PC-9 (cell line): Measurements from ENCODE around the gene LRATD1. TPM values are rescaled to one million over a fixed set of nuclear protein-coding genes. Genes with fewer than 3 reads are reported as not detected.

Source experiments
- BruUV-seq: library from RNA; stranded (reverse); fragments of 400-500 nt; replicated peaks from 2 replicates; lab custom pipeline; 2021; lab: Mats Ljungman, UMichigan
- CTCF ChIA-PET: fragments of 300-600 bp; sonication (Branson Sonifier 250); formaldehyde crosslinking; loops from one replicate; lab custom pipeline; 2022; ENCODE audit warnings: antibody characterized with exemption; lab: Charles Lee
- POLR2A ChIA-PET: fragments of 300-600 bp; sonication (Branson Sonifier 250); formaldehyde crosslinking; loops from one replicate; lab custom pipeline; 2022; ENCODE audit warnings: antibody characterized with exemption; ENCODE audit not compliant: unreplicated experiment; lab: Charles Lee
- DNase-seq, 2 experiments: peaks; one replicate each; pipeline versions ENCODE4 v3.0.0 to v3.0.0-alpha.2; 2015 to 2022; ENCODE audit warnings: mixed read lengths in 1 of 2
- H2AFZ ChIP-seq: fragments of 200-600 bp; sonication (generic); 2 replicates; pipeline ENCODE4 v1.8.1; 2017; ENCODE audit warnings: antibody characterized with exemption
- H3F3A ChIP-seq: fragments of 200-600 bp; sonication (generic); 2 replicates; pipeline ENCODE4 v1.8.1; 2017; ENCODE audit warnings: antibody characterized with exemption, mild to moderate bottlenecking, low read depth; ENCODE audit not compliant: insufficient read depth
- H3K27ac ChIP-seq: fragments of 200-600 bp; sonication (generic); 2 replicates; pipeline ENCODE4 v1.6.1; 2016; ENCODE audit warnings: mixed run types
- H3K27me3 ChIP-seq: fragments of 200-600 bp; sonication (generic); 2 replicates; pipeline ENCODE4 v1.6.1; 2016; ENCODE audit warnings: low read depth, mixed run types; ENCODE audit not compliant: insufficient read depth
- H3K36me3 ChIP-seq: fragments of 200-600 bp; sonication (generic); 2 replicates; pipeline ENCODE4 v1.6.1; 2016; ENCODE audit warnings: low read depth, mixed run types
- H3K4me1 ChIP-seq: fragments of 200-600 bp; sonication (generic); replicated peaks from 2 replicates; pipeline ENCODE4 v1.6.1; 2016; ENCODE audit warnings: mixed run types; ENCODE audit not compliant: insufficient read depth
- H3K4me2 ChIP-seq: fragments of 200-600 bp; sonication (generic); 2 replicates; pipeline ENCODE4 v1.6.1; 2017; ENCODE audit warnings: mixed run types
- H3K4me3 ChIP-seq: fragments of 200-600 bp; sonication (generic); 2 replicates; pipeline ENCODE4 v1.6.1; 2016; ENCODE audit warnings: mixed run types
- H3K79me2 ChIP-seq: fragments of 200-600 bp; sonication (generic); 2 replicates; pipeline ENCODE4 v1.6.1; 2017; ENCODE audit warnings: low read depth, mixed run types
- H3K9me2 ChIP-seq: fragments of 200-600 bp; sonication (generic); 2 replicates; pipeline ENCODE4 v1.8.1; 2017; ENCODE audit warnings: mild to moderate bottlenecking; ENCODE audit not compliant: insufficient read depth
- H3K9me3 ChIP-seq: fragments of 200-600 bp; sonication (generic); 2 replicates; pipeline ENCODE4 v1.8.1; 2016; ENCODE audit warnings: low read depth; ENCODE audit not compliant: insufficient read depth
- H4K20me1 ChIP-seq: fragments of 200-600 bp; sonication (generic); 2 replicates; pipeline ENCODE4 v1.8.1; 2017; ENCODE audit not compliant: insufficient read depth
- CTCF ChIP-seq: fragments of 200-600 bp; sonication (generic); conservative IDR thresholded peaks from 2 replicates; pipeline ENCODE4 v1.6.1; 2017; ENCODE audit warnings: mixed run types, antibody characterized with exemption, mild to moderate bottlenecking, moderate library complexity
- EZH2 ChIP-seq: fragments of 200-600 bp; sonication (generic); IDR thresholded peaks from 2 replicates; pipeline ENCODE4 v1.8.0; 2017; ENCODE audit warnings: antibody characterized with exemption, low read depth
- intact Hi-C: fragments of 100-400 bp; cut with micrococcal nuclease; formaldehyde crosslinking; loops from one replicate; pipeline ENCODE4 v1.10.0; 2022; ENCODE audit not compliant: unreplicated experiment
- total RNA-seq: library from RNA; stranded (reverse); gene quantifications from 2 replicates; pipeline ENCODE4 v1.2.3, GENCODE V29; 2021

Gene LRATD1
- total RNA-seq, 1 experiment from 2014 or later = 3.8 TPM

- ChIA-PET POLR2A (no interaction called here), CTCF (no interaction called here)
- H3K27ac ChIP-seq = no peak overlapping the region
- H4K20me1 ChIP-seq = no peaks in the 10 kb centered on the region
- no peaks in the 10 kb centered on the region for H3F3A ChIP-seq
- no peak overlapping the region for H3K4me2 ChIP-seq
- H3K27me3 ChIP-seq = no peaks in the 10 kb centered on the region
- TF ChIP-seq CTCF = no peak
- no peak for TF ChIP-seq EZH2
- H3K36me3 ChIP-seq = no peaks in the 10 kb centered on the region
- BruUV-seq = no TSS peak
- no peaks in the 10 kb centered on the region for H3K79me2 ChIP-seq
- H3K9me2 ChIP-seq = no peaks in the 10 kb centered on the region
- intact Hi-C loops = no loop called here
- no peaks in the 10 kb centered on the region for H3K9me3 ChIP-seq
- no peak overlapping the region for H3K4me3 ChIP-seq
- no peaks in the 10 kb centered on the region for H3K4me1 ChIP-seq
- H2AFZ ChIP-seq = no peak overlapping the region
- DNase-seq = no peak
Observed at GRCh38 chr2:14615121-14615520, 17.4 kb upstream of the LRATD1 start.

- intact Hi-C loops = no loop called here
- no peaks in the 10 kb centered on the region for H3K9me2 ChIP-seq
- H3K4me2 ChIP-seq = no peak overlapping the region
- no peaks in the 10 kb centered on the region for H3K36me3 ChIP-seq
- CTCF ChIA-PET = no interaction called here
- H3K79me2 ChIP-seq = no peaks in the 10 kb centered on the region
- H2AFZ ChIP-seq = no peak overlapping the region
- H3K4me3 ChIP-seq = no peak overlapping the region
- H3K9me3 ChIP-seq = no peaks in the 10 kb centered on the region
- no peaks in the 10 kb centered on the region for H4K20me1 ChIP-seq
- BruUV-seq = no TSS peak
- no peaks in the 10 kb centered on the region for H3K4me1 ChIP-seq
- DNase-seq = no peak
- no peak for TF ChIP-seq EZH2
- TF ChIP-seq CTCF = no peak
- POLR2A ChIA-PET = no interaction called here
- H3F3A ChIP-seq = no peaks in the 10 kb centered on the region
- no peaks in the 10 kb centered on the region for H3K27me3 ChIP-seq
- H3K27ac ChIP-seq = no peak overlapping the region
Observed at GRCh38 chr2:14615760-14616159, 16.8 kb upstream of the LRATD1 start.

DNA sequence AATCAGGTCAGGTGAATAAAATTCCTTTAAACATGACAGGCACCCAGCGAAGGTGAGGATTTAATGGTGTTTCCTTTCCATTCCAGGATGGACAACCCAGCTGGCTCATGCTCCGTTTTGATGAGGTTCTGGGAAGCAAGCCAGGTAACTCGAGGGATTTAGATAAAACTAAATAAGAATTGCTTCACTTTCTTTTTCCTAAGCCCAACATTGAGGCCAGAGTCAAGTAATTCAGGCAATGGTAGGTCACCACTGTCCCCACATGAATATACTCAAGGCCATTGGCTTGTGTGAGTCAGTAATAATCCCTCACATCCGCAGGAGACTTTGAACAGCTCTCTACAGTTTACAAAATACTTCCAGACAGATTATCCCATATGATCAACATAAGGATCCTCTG, 16.2 kb upstream of the LRATD1 start:
- H3K27me3 ChIP-seq = no peaks in the 10 kb centered on the region
- no peak overlapping the region for H3K27ac ChIP-seq
- no peaks in the 10 kb centered on the region for H3K4me1 ChIP-seq
- POLR2A ChIA-PET = no interaction called here
- no peaks in the 10 kb centered on the region for H3K36me3 ChIP-seq
- H4K20me1 ChIP-seq = no peaks in the 10 kb centered on the region
- no peaks in the 10 kb centered on the region for H3F3A ChIP-seq
- TF ChIP-seq CTCF (no peak), EZH2 (no peak)
- intact Hi-C loops = no loop called here
- no peak overlapping the region for H3K4me2 ChIP-seq
- CTCF ChIA-PET = no interaction called here
- H2AFZ ChIP-seq = no peak overlapping the region
- no peak overlapping the region for H3K4me3 ChIP-seq
- H3K9me3 ChIP-seq = no peaks in the 10 kb centered on the region
- no peaks in the 10 kb centered on the region for H3K9me2 ChIP-seq
- H3K79me2 ChIP-seq = no peaks in the 10 kb centered on the region
- DNase-seq = no peak
- BruUV-seq = no TSS peak
